ENCODE measurements around the gene ANKMY1.

DNA sequence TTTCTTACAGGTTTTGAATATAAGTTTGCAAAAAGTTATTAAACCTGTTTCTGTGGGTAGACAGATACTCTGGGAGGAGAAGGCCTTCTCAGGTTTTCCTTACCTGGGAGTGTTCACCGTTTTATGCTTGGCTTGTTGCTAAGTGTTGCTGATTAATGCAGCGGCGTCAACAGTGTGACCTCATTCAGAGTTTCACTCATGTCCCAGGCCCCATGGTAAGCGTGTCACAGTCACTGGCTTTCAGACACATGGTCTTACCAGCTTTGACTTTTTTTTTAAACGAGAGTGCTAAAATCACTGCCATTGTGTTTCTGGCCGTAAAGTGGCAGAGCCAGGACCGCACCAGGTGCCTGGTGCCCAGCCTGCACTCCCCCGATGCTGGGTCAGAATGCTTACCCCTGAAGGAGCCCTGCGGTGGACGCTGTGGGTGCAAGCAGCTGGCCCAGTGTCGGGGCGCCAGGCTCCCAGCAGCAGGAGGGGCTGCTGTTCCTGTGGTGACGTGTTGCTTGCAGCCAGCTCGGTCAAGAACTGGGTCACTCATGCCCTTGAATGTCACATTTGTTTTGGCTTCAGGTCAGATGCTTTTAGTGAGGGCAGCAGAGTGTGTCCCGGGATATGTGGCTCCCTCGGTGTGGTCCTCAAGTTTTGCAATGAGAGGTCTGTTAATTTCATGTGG lies 32.2 kb upstream of the ANKMY1 start:
- TF ChIP-seq, protein P1, sequence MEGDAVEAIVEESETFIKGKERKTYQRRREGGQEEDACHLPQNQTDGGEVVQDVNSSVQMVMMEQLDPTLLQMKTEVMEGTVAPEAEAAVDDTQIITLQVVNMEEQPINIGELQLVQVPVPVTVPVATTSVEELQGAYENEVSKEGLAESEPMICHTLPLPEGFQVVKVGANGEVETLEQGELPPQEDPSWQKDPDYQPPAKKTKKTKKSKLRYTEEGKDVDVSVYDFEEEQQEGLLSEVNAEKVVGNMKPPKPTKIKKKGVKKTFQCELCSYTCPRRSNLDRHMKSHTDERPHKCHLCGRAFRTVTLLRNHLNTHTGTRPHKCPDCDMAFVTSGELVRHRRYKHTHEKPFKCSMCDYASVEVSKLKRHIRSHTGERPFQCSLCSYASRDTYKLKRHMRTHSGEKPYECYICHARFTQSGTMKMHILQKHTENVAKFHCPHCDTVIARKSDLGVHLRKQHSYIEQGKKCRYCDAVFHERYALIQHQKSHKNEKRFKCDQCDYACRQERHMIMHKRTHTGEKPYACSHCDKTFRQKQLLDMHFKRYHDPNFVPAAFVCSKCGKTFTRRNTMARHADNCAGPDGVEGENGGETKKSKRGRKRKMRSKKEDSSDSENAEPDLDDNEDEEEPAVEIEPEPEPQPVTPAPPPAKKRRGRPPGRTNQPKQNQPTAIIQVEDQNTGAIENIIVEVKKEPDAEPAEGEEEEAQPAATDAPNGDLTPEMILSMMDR (IDR thresholded peaks at IDR 0.05; ENCODE audit: poor library complexity): no peak
- no peak for TF ChIP-seq EZH2 (IDR thresholded peaks at IDR 0.05; ENCODE audit: borderline replicate concordance)
- TF ChIP-seq EZH2phosphoT487 (IDR thresholded peaks at IDR 0.05; ENCODE audit: low read depth, severe bottlenecking, unreplicated experiment): no peak

Measured in hepatocyte (in vitro differentiated cells).